Esophagus squamous epithelium (tissue), 5 donors: ENCODE results near the gene EOLA2. TPM values are rescaled to one million over a fixed set of nuclear protein-coding genes. Genes with fewer than 3 reads are reported as not detected.

Experiments
- DNase-seq: peaks from one replicate; lab custom pipeline; 2025; lab: John Stamatoyannopoulos, UW
- H3K27ac ChIP-seq, 4 donors: fragments of 200-600 bp; sonication (generic); one replicate each; pipeline ENCODE4 v1.5.1; 2016 to 2019; ENCODE audit warnings: mild to moderate bottlenecking in 1 of 4
- H3K27me3 ChIP-seq, 4 donors: fragments of 200-600 bp; sonication (generic); 1 replicate in 3 of 4; 2 replicates in 1 of 4; pipeline versions ENCODE4 v1.5.1 to v1.6.0; 2017 to 2021; ENCODE audit warnings: antibody characterized with exemption in 1 of 4
- H3K36me3 ChIP-seq, 3 donors: fragments of 200-600 bp; sonication (generic); one replicate each; pipeline ENCODE4 v1.5.1; 2016 to 2019
- H3K4me1 ChIP-seq, 3 donors: fragments of 200-600 bp; sonication (generic); one replicate each; pipeline ENCODE4 v1.5.1; 2017 to 2019
- H3K4me3 ChIP-seq, 4 donors: fragments of 200-600 bp; sonication (generic); 1 replicate in 3 of 4; 2 replicates in 1 of 4; pipeline ENCODE4 v1.5.1; 2016 to 2019; ENCODE audit warnings: mild to moderate bottlenecking in 2 of 4, moderate library complexity in 1 of 4
- H3K9me3 ChIP-seq, 3 donors: fragments of 200-600 bp; sonication (generic); one replicate each; pipeline ENCODE4 v1.5.1; 2016 to 2019
- POLR2A ChIP-seq, 4 donors: fragments of 450-650 bp; IDR thresholded peaks; one replicate each; pipeline ENCODE4 v1.6.1; 2017; ENCODE audit warnings: antibody characterized with exemption in 4 of 4, mild to moderate bottlenecking in 4 of 4, moderate library complexity in 3 of 4
- WGBS, 2 donors: methylation state at CpG; one replicate each; pipeline ENCODE4 v1.1.5; 2018; 5-methylcytosine and 5-hydroxymethylcytosine counted together
- intact Hi-C: fragments of 100-400 bp; cut with DNase I; formaldehyde crosslinking; loops from one replicate; pipeline ENCODE4 v1.15.0; 2022
- total RNA-seq, 4 donors: library from RNA; depleted of rRNA; stranded (reverse); fragments of >200 nt; gene quantifications; one replicate each; pipeline ENCODE4 v1.1.0, GENCODE V29; 2016
- TF ChIP-seq, protein P1 (sequence below), 6 experiments: fragments of 450-650 bp in 4 of 6; fragments of 200-600 bp in 2 of 6; sonication (generic) in 2 of 6; IDR thresholded peaks; one replicate each; pipeline ENCODE4 v1.5.1; 2016 to 2019; ENCODE audit warnings: antibody characterized with exemption in 6 of 6, mild to moderate bottlenecking in 4 of 6, moderate library complexity in 4 of 6
- donor health status: DM: yes; HTN: yes; CAD: no.

EOLA2 gene
- total RNA-seq, 4 donors from 2014 or later, result 12.7 to 23.3 (median 19.0) TPM

DNA sequence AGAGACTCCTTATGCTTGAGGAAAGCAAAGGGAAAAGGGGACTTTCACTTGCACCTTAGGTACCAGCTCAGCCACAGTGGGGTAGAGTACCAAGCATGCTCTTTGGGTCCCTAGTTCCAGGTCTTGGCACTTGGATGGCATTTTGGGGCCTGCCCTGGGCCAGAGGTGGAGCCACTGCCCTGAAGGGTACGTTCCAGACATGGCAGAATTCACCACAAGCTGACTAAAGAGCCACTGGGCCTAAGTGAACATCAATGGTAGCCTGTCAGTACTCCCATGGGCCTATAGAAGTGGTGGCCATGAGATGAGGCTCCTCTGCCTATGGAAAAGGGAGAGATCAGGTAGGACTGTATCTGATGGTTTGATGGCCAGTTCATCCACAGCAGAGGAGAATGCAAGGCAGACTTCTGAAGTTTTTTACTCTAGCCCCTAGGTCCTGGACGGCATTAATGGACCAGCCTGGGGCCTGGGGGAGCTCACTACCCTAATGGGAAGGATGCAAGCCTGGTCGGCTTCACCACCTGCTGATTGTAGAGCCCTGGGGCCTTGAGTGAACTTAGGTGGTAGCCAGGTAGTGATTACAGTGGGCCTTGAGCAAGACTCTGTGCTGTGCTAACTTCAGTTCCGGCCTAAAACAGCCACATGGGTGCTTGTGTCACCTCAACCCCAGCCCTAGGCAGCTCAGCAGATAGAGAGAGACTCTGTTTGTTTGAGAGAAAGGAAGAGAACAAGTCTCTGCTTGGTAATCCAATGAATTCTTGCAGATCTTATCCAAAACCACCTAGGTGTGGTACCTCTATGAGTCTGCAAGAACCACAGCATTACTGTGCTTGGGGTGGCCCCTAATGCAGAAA, 28.7 kb downstream of the EOLA2 start:
- no peaks in the 10 kb centered on the region for H3K36me3 ChIP-seq
- intact Hi-C loops, result no loop called here
- DNase-seq, result no peak
- no peak overlapping the region for H3K27ac ChIP-seq
- no peak for TF ChIP-seq POLR2A (IDR thresholded peaks at IDR 0.05)
- TF ChIP-seq, protein P1, sequence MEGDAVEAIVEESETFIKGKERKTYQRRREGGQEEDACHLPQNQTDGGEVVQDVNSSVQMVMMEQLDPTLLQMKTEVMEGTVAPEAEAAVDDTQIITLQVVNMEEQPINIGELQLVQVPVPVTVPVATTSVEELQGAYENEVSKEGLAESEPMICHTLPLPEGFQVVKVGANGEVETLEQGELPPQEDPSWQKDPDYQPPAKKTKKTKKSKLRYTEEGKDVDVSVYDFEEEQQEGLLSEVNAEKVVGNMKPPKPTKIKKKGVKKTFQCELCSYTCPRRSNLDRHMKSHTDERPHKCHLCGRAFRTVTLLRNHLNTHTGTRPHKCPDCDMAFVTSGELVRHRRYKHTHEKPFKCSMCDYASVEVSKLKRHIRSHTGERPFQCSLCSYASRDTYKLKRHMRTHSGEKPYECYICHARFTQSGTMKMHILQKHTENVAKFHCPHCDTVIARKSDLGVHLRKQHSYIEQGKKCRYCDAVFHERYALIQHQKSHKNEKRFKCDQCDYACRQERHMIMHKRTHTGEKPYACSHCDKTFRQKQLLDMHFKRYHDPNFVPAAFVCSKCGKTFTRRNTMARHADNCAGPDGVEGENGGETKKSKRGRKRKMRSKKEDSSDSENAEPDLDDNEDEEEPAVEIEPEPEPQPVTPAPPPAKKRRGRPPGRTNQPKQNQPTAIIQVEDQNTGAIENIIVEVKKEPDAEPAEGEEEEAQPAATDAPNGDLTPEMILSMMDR (IDR thresholded peaks at IDR 0.05), result no peak
- no peaks in the 10 kb centered on the region for H3K4me1 ChIP-seq
- H3K4me3 ChIP-seq, result no peak overlapping the region
- 67 to 75% methylated on average over 1 to 2 of the region's 4 CpGs for WGBS, 2 donors
- no peaks in the 10 kb centered on the region for H3K9me3 ChIP-seq
- H3K27me3 ChIP-seq, result no peaks in the 10 kb centered on the region

DNA sequence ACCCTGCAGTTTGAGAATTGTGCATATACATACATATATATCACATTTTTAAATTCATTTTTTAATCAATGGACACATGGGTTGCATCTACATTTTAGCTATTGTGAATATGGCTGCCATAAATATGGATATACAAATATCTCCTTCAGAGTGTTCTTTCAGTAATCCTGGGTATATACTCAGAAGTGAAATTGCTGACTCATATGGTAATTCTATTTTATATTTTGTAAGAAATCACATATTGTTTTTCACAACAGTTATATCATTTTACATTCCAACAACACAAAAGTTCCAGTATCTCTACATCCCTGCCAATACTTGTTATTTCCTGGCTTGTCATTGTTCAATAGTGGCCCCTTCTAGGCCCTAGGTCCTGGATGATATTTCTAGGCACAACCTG, 29.6 kb downstream of the EOLA2 start:
- H3K4me1 ChIP-seq, result no peaks in the 10 kb centered on the region
- H3K27ac ChIP-seq, result no peak overlapping the region
- no peak for DNase-seq
- TF ChIP-seq POLR2A (IDR thresholded peaks at IDR 0.05), result no peak
- TF ChIP-seq, protein P1 (IDR thresholded peaks at IDR 0.05), result no peak
- H3K9me3 ChIP-seq, result no peaks in the 10 kb centered on the region
- H3K4me3 ChIP-seq, result no peak overlapping the region
- H3K36me3 ChIP-seq, result no peaks in the 10 kb centered on the region
- no peaks in the 10 kb centered on the region for H3K27me3 ChIP-seq
- intact Hi-C loops, result no loop called here

DNA sequence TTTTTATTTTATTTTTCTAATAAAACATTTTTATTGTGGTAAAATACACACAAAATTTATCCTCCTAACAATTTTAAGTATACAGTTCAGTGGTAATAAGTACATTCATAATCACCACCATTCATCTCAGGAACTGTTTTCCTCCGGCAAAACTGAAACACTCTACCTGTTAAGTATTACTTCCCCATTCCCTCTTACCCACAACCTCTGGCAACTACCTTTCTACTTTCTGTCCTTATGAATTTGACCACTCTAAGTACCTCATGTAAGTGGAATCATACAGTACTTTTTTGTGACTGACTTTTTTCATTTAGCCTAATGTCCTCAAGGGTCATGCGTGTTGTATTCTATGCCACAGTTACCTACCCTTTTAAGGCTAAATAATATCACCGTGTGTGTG, 30.0 kb downstream of the EOLA2 start:
- Histone ChIP-seq H3K27me3 (no peaks in the 10 kb centered on the region), H3K4me1 (no peaks in the 10 kb centered on the region), H3K36me3 (no peaks in the 10 kb centered on the region), H3K27ac (no peak overlapping the region), H3K4me3 (no peak overlapping the region), H3K9me3 (no peaks in the 10 kb centered on the region)
- TF ChIP-seq, protein P1 (IDR thresholded peaks at IDR 0.05), result no peak
- no peak for TF ChIP-seq POLR2A (IDR thresholded peaks at IDR 0.05)
- intact Hi-C loops, result no loop called here
- DNase-seq, result no peak
- 86 to 90% methylated on average over 3 of the region's 3 CpGs for whole genome bisulfite sequencing, 2 donors

DNA sequence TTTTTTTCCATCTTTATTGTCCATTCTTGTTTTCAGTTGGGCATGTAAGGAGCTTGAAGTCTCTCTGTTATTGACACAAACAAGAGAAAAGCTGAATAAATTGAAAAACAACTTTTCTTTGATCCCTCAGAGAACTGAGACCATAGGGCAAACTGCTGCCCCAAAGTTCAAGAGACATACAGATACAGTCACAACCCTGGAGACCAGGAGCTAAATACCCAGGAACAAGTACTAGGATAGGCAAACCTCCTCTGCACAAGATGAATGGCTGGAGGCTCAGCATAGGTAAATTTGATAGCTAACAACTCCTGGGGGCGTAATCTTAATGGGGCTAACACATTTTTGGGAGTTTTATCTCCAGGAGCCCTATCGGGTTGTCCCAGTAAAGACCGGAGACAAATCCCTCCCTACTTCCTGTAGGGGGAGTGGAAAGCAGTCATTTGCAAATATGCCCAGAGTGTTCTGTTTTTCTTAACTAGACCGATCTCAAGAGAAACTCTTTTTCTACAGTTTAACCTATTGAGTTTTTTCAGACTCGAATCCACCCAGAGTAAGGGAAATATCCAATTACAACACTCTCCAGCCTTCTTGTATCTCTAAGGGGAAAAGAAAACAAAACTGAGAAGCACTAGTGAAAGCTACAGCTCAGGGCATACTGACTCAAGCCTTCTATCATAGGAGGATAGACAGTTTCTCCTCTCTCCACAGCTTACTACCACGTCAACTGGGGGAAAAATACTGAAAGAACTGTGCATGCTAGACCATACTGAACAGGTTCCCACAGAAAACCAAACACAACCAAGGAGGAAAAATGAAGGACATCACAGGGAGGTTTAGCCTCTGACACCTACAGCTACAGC, 34.2 kb downstream of the EOLA2 start:
- 25 to 35% methylated on average over 3 to 6 of the region's 6 CpGs for WGBS, 2 donors
- no peak for DNase-seq

More for the DNA sequence above, 34.2 kb downstream of the EOLA2 start:
- no peak for TF ChIP-seq POLR2A (IDR thresholded peaks at IDR 0.05)
- TF ChIP-seq, protein P1 (IDR thresholded peaks at IDR 0.05), result peak in 1 of 6 experiments; percentile 3
- no peaks in the 10 kb centered on the region for H3K4me1 ChIP-seq
- H3K4me3 ChIP-seq, result no peak overlapping the region
- no peaks in the 10 kb centered on the region for H3K36me3 ChIP-seq
- no peak overlapping the region for H3K27ac ChIP-seq
- no peaks in the 10 kb centered on the region for H3K9me3 ChIP-seq
- intact Hi-C loops, result no loop called here
- H3K27me3 ChIP-seq, result no peaks in the 10 kb centered on the region
